Kidney (tissue), 14 donors: ENCODE results near the gene DISC1. TPM values are rescaled to one million over a fixed set of nuclear protein-coding genes. Genes with fewer than 3 reads are reported as not detected.
A peak's percentile ranks its signal among the peaks of the same experiment; 100 is the strongest.

Experiments
- DNase-seq, 5 donors: peaks; one replicate each; pipeline ENCODE4 v3.0.0-alpha.2; 2013 to 2020
- FAIRE-seq: peaks from 2 replicates; lab custom pipeline; 2012; peaks lifted over from hg19 to GRCh38; lab: Jason Lieb, UNC
- H3K27ac ChIP-seq, 2 donors: one replicate each; pipeline ENCODE4 v1.7.0; 2013; ENCODE audit warnings: low read depth in 2 of 2, low read length in 2 of 2, inconsistent platforms in 1 of 2
- H3K27me3 ChIP-seq: one replicate; pipeline ENCODE4 v1.7.1; 2013; ENCODE audit warnings: low read length, inconsistent platforms; ENCODE audit not compliant: control insufficient read depth, insufficient read depth
- H3K36me3 ChIP-seq, 3 donors: one replicate each; pipeline versions ENCODE4 v1.7.0 to v1.7.1; 2013; ENCODE audit warnings: low read length in 3 of 3, control low read depth in 1 of 3, inconsistent platforms in 1 of 3; ENCODE audit not compliant: insufficient read depth in 3 of 3, control insufficient read depth in 2 of 3
- H3K4me1 ChIP-seq, 3 donors: one replicate each; pipeline versions ENCODE4 v1.7.0 to v1.7.1; 2013; ENCODE audit warnings: low read length in 3 of 3, inconsistent platforms in 1 of 3, low read depth in 1 of 3; ENCODE audit not compliant: control insufficient read depth in 2 of 3, insufficient read depth in 2 of 3
- H3K4me3 ChIP-seq, 3 donors: one replicate each; pipeline versions ENCODE4 v1.7.0 to v1.8.1; 2013; ENCODE audit warnings: low read length in 3 of 3, control low read depth in 1 of 3, inconsistent platforms in 1 of 3
- H3K9ac ChIP-seq, 3 donors: one replicate each; pipeline versions ENCODE4 v1.7.0 to v1.7.1; 2013; ENCODE audit warnings: low read length in 3 of 3, control low read depth in 1 of 3, inconsistent platforms in 1 of 3
- H3K9me3 ChIP-seq, 3 donors: one replicate each; pipeline versions ENCODE4 v1.7.0 to v1.7.1; 2013; ENCODE audit warnings: low read length in 3 of 3, control low read depth in 1 of 3, inconsistent platforms in 1 of 3; ENCODE audit not compliant: control insufficient read depth in 2 of 3, insufficient read depth in 1 of 3
- intact Hi-C: fragments of 100-400 bp; cut with DNase I; formaldehyde crosslinking; loops from one replicate; pipeline ENCODE4 v1.11.1; 2022
- polyA plus RNA-seq: library from polyadenylated mRNA; stranded (reverse); fragments of 350-450 nt; fragmentation: Illumina TruSeq; extraction: RNeasy Lipid Tissue Mini Kit (QIAGEN cat#74804); gene quantifications from one replicate; pipeline ENCODE4 v1.2.3, GENCODE V29; 2014; ENCODE audit warnings: low read depth, low replicate concordance; ENCODE audit not compliant: insufficient read depth
- total RNA-seq: library from RNA; stranded (reverse); fragmentation: NEBNext Ultra II Directional; extraction: Animal tissue kit (Norgen Biotek cat#: 25700); gene quantifications from one replicate; pipeline ENCODE4 v1.2.1, GENCODE V29; 2021
- TF ChIP-seq, protein P1 (sequence below): IDR thresholded peaks from 3 replicates; pipeline ENCODE4 v1.5.1; 2012; ENCODE audit warnings: mild to moderate bottlenecking, moderate library complexity, borderline replicate concordance; ENCODE audit not compliant: insufficient read depth; ENCODE audit errors: extremely low read depth
- donor health status: control.
- donor health status: control.
- donor health status: control.
- donor health status: control.
- donor health status: control.
- donor health status: DM: yes; HTN: yes; CAD: no.
- donor health status: Normal renal cell carcinoma (clear cell type).

The DISC1 gene
- total and polyA plus RNA-seq, 2 donors from 2014 or later = 0.80 to 15.9 TPM

DNA sequence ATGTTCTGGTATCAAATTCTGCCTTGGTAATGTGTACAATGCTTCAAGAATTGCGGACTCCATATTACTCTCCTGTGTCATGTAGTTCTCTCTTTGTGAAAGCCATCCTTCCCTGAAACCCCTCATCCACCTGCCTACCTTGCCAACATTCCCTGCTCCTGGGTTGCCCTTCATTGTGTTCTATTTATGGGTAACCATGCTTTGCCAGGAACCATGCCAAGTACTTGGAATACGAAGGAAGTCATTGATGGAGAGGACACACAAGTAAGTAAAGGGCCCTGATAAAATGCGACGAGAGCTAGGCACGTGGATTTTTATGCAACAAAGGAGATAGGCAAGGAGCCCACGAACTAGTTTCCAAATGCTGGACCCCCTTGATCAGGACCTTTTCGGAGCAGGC is 300.8 kb downstream of the DISC1 start:
- no peaks in the 10 kb centered on the region for H3K4me1 ChIP-seq
- H3K9ac ChIP-seq = no peak overlapping the region
- intact Hi-C loops = no loop called here
- DNase-seq = no peak
- no peaks in the 10 kb centered on the region for H3K27me3 ChIP-seq
- no peak for FAIRE-seq
- no peaks in the 10 kb centered on the region for H3K36me3 ChIP-seq
- no peak overlapping the region for H3K27ac ChIP-seq
- TF ChIP-seq, protein P1, sequence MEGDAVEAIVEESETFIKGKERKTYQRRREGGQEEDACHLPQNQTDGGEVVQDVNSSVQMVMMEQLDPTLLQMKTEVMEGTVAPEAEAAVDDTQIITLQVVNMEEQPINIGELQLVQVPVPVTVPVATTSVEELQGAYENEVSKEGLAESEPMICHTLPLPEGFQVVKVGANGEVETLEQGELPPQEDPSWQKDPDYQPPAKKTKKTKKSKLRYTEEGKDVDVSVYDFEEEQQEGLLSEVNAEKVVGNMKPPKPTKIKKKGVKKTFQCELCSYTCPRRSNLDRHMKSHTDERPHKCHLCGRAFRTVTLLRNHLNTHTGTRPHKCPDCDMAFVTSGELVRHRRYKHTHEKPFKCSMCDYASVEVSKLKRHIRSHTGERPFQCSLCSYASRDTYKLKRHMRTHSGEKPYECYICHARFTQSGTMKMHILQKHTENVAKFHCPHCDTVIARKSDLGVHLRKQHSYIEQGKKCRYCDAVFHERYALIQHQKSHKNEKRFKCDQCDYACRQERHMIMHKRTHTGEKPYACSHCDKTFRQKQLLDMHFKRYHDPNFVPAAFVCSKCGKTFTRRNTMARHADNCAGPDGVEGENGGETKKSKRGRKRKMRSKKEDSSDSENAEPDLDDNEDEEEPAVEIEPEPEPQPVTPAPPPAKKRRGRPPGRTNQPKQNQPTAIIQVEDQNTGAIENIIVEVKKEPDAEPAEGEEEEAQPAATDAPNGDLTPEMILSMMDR = no peak
- H3K9me3 ChIP-seq = peaks cover 0 to 5% (median 4%) of the 10 kb centered on the region in 3 donors
- H3K4me3 ChIP-seq = no peak overlapping the region

DNA sequence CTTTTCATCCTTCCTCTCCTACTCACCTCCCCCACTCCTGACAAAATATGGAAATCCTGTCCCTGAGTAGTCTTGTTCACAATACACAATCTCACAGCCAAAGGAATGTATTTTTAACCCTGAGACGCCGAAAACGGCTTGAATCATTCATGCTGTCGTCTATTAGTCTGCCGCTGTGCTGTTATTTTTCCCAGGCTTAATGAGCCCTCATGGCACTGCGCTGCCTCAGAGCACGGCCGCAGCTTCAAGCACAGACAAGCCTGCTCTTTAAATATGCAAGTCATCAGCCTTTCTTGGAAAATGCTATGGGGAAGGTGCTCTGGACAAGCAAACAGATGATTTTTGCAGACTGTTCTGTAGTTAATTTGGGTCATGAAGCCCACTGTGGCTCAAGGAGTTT is 302.7 kb downstream of the DISC1 start:
- peak in 4 of 5 donors; percentile 52 to 81 (median 70) for DNase-seq
- TF ChIP-seq, protein P1 = no peak
- Histone ChIP-seq H3K9me3 (peaks cover 0 to 5% (median 4%) of the 10 kb centered on the region in 3 donors), H3K4me1 (no peaks in the 10 kb centered on the region), H3K27ac (no peak overlapping the region), H3K9ac (no peak overlapping the region), H3K27me3 (no peaks in the 10 kb centered on the region), H3K4me3 (no peak overlapping the region), H3K36me3 (no peaks in the 10 kb centered on the region)
- FAIRE-seq = no peak
- intact Hi-C loops = no loop called here

DNA sequence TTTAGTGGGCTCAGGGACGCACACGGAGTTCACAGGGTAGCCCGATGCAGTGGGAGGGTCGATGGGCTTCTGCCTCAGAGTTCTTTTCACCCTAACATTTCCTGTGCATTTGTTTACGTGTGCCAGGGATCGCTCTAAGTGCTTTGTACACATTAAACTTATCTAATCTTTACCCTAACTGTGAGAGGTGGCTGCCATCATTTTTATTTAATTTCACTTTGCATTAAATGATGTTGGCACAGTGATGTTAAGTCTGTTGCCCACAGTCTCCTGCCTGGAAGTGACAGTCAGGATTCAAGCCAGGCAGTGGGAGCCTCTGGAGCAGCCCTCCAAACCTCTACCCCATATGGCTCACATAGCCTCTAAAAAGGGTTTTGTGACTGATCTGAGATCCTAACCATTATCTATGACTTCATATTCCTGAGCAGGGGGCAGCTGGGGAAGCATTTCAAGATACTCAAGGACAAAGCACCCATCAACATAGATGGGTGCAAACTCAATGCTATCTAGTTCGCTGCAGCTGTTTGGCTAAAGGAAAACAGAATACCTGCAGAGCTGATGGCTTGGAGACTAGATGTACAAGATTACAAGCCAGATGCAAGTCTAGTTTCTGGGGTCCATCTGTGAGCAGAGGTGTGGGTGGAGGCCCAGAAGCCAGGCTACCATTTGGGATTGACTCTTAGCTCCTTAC is 303.8 kb downstream of the DISC1 start:
- no peak for DNase-seq
- Histone ChIP-seq H3K9ac (no peak overlapping the region), H3K36me3 (no peaks in the 10 kb centered on the region), H3K9me3 (peaks cover 0 to 5% (median 4%) of the 10 kb centered on the region in 3 donors), H3K27me3 (no peaks in the 10 kb centered on the region), H3K4me3 (no peak overlapping the region), H3K27ac (no peak overlapping the region), H3K4me1 (no peaks in the 10 kb centered on the region)
- TF ChIP-seq, protein P1 = no peak
- intact Hi-C loops = no loop called here
- FAIRE-seq = no peak
